ENCODE data around the gene CCDC15. TPM values are rescaled to one million over a fixed set of nuclear protein-coding genes. Genes with fewer than 3 reads are reported as not detected.

The CCDC15 gene
- total RNA-seq, 4 donors from 2014 or later, result under 0.01 to 3.5 (median 1.7) TPM

DNA sequence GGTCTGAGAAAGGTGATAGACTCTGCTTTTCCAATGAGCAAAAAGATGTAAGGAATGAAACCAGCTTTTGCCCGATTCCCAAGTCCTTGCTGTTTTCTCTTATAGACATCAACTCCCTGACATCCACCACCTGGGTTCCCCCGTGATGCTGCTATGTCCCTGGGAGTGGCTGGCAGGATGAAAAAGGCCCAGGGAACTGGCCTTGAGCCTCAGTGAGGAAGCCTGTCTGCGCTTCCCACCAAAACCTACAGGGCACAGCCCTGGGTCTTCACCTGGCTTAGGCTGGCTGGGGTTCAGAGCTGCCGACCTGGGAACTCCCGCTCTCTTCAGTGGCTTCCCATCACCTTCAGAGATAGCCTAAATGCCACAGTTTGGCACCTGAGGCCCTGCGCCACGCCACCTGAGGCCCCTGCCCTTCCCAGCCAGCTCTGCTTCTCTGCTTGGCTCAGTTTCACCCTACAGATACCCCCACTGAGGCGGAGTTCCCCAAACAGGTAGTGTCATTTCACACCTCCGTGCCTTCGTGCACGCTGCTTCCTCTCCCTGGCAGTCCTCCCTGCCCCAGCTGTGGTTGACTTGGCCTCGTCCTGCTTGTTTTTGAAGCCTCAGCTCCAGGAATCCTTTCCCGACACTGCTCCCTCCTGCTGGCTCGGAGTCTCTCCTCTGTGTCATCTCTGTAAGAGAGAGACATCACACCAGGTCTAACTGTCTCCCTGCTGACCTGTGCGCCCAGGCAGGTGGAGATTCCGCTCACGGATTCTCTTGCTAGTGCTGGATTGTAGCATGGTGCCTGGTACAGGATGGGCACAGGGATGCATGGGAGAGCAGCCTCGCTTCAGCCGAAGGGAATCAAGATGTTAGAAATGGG lies 119.8 kb downstream of the CCDC15 start:
- TF ChIP-seq, protein P1, sequence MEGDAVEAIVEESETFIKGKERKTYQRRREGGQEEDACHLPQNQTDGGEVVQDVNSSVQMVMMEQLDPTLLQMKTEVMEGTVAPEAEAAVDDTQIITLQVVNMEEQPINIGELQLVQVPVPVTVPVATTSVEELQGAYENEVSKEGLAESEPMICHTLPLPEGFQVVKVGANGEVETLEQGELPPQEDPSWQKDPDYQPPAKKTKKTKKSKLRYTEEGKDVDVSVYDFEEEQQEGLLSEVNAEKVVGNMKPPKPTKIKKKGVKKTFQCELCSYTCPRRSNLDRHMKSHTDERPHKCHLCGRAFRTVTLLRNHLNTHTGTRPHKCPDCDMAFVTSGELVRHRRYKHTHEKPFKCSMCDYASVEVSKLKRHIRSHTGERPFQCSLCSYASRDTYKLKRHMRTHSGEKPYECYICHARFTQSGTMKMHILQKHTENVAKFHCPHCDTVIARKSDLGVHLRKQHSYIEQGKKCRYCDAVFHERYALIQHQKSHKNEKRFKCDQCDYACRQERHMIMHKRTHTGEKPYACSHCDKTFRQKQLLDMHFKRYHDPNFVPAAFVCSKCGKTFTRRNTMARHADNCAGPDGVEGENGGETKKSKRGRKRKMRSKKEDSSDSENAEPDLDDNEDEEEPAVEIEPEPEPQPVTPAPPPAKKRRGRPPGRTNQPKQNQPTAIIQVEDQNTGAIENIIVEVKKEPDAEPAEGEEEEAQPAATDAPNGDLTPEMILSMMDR (IDR thresholded peaks at IDR 0.05), result no peak
- no peak for TF ChIP-seq POLR2A (IDR thresholded peaks at IDR 0.05)
- DNase-seq, result no peak
- no peaks in the 10 kb centered on the region for H3K36me3 ChIP-seq
- no peaks in the 10 kb centered on the region for H3K4me1 ChIP-seq
- H3K4me3 ChIP-seq, result no peak overlapping the region
- intact Hi-C loops (cut with DNase I; ENCODE audit: low total_unique reads), result no loop called here
- no peaks in the 10 kb centered on the region for H3K27me3 ChIP-seq
- no peaks in the 10 kb centered on the region for H3K9me3 ChIP-seq
- no peak overlapping the region for H3K27ac ChIP-seq

DNA sequence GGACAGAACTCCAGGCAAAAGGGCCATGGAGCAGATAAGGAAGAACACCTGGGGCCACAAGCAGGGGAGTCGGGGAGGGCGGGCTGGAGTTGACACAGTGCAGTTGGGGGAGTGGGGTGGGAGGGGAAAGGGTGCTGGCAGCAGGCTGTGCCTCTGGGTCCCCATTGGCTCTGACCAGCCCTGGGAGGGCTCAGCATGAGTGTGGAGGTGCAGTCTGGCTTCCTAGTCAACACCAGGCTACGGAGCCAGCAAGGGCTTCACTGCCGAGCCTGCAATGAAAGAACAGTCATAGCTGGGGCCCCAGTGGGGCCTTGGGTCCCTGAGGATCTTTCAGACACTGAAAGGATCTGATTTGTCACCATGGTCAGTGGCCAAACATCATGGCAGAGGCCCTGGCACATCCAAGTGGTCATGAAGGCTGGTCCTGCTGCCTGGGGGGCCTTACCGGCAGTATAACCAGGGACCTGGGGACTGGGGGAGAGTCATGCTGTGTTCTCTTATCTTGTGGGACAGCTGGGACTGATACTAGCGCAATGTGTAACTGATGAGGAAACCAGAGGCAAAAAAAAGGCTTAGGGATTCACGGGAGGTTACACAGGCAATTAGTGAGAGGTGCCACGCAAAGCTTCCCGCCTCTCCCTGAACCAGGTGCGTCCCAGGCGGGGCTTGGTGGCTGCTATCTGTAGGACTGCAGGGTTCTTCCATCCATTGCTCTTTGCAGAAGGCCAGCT lies 120.7 kb downstream of the CCDC15 start:
- intact Hi-C loops (cut with DNase I; ENCODE audit: low total_unique reads), result no loop called here
- TF ChIP-seq, protein P1 (IDR thresholded peaks at IDR 0.05), result no peak
- no peak for TF ChIP-seq POLR2A (IDR thresholded peaks at IDR 0.05)
- H3K4me3 ChIP-seq, result no peak overlapping the region
- no peaks in the 10 kb centered on the region for H3K4me1 ChIP-seq
- no peaks in the 10 kb centered on the region for H3K36me3 ChIP-seq
- no peak for DNase-seq
- H3K27me3 ChIP-seq, result no peaks in the 10 kb centered on the region
- no peaks in the 10 kb centered on the region for H3K9me3 ChIP-seq
- no peak overlapping the region for H3K27ac ChIP-seq

DNA sequence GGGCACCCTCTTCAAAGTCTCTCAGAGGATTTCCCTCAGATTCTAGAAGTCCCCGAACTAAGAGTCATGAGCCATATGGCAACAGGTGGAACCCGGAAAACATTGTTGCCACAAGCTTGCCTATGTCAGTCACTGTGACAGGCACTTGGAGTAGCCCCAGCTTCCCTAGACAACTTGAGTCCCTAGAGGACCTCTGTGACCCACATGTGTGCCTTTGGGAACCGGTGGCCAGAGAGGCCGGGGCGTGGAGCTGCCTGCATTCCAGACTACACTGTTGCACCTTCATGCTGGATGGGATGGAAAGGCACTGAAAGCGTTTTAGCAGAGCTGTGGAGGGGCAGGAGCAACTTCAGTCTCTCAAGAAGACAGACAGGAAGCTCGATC lies 121.2 kb downstream of the CCDC15 start:
- no peak overlapping the region for H3K4me3 ChIP-seq
- H3K36me3 ChIP-seq, result no peaks in the 10 kb centered on the region
- intact Hi-C loops (cut with DNase I; ENCODE audit: low total_unique reads), result no loop called here
- H3K4me1 ChIP-seq, result no peaks in the 10 kb centered on the region
- TF ChIP-seq, protein P1 (IDR thresholded peaks at IDR 0.05), result no peak
- no peak for TF ChIP-seq POLR2A (IDR thresholded peaks at IDR 0.05)
- DNase-seq, result no peak
- no peaks in the 10 kb centered on the region for H3K9me3 ChIP-seq
- H3K27ac ChIP-seq, result no peak overlapping the region
- no peaks in the 10 kb centered on the region for H3K27me3 ChIP-seq

GRCh38 chr11:125075900-125076317 lies 121.9 kb downstream of the CCDC15 start:
- no peaks in the 10 kb centered on the region for H3K9me3 ChIP-seq
- no peaks in the 10 kb centered on the region for H3K4me1 ChIP-seq
- DNase-seq, result no peak
- intact Hi-C loops (cut with DNase I; ENCODE audit: low total_unique reads), result no loop called here
- H3K27me3 ChIP-seq, result no peaks in the 10 kb centered on the region
- H3K36me3 ChIP-seq, result no peaks in the 10 kb centered on the region
- no peak overlapping the region for H3K27ac ChIP-seq
- TF ChIP-seq, protein P1 (IDR thresholded peaks at IDR 0.05), result no peak
- TF ChIP-seq POLR2A (IDR thresholded peaks at IDR 0.05), result no peak
- H3K4me3 ChIP-seq, result no peak overlapping the region

GRCh38 chr11:125076378-125076945 lies 122.5 kb downstream of the CCDC15 start:
- Histone ChIP-seq H3K4me1 (no peaks in the 10 kb centered on the region), H3K27ac (no peak overlapping the region), H3K27me3 (no peaks in the 10 kb centered on the region), H3K4me3 (no peak overlapping the region), H3K36me3 (no peaks in the 10 kb centered on the region), H3K9me3 (no peaks in the 10 kb centered on the region)
- TF ChIP-seq POLR2A (IDR thresholded peaks at IDR 0.05), result no peak
- TF ChIP-seq, protein P1 (IDR thresholded peaks at IDR 0.05), result no peak
- intact Hi-C loops (cut with DNase I; ENCODE audit: low total_unique reads), result no loop called here
- DNase-seq, result no peak
